GM12878 (cell line): ENCODE results near the gene MZB1. TPM values are rescaled to one million over a fixed set of nuclear protein-coding genes. Genes with fewer than 3 reads are reported as not detected.

Experiments
- CUX1 ChIP-seq: IDR thresholded peaks from 2 replicates; pipeline ENCODE4 v1.6.1; 2012; ENCODE audit warnings: improper control_type of control experiment, low read depth, low read length; ENCODE audit not compliant: insufficient replicate concordance
- DPF2 ChIP-seq: fragments of 450-650 bp; IDR thresholded peaks from 2 replicates; pipeline ENCODE4 v1.6.1; 2017; ENCODE audit warnings: mild to moderate bottlenecking
- ESRRA ChIP-seq: IDR thresholded peaks from 2 replicates; pipeline ENCODE4 v1.6.1; 2012; ENCODE audit warnings: mild to moderate bottlenecking, low read length, improper control_type of control experiment
- GATAD2B ChIP-seq: fragments of 450-650 bp; conservative IDR thresholded peaks from 2 replicates; pipeline ENCODE4 v1.6.1; 2017; ENCODE audit warnings: low read depth, mild to moderate bottlenecking, moderate library complexity
- HDAC6 ChIP-seq: fragments of 200-600 bp; sonication (generic); IDR thresholded peaks from one replicate; pipeline ENCODE4 v1.8.0; 2017; ENCODE audit warnings: antibody characterized with exemption; ENCODE audit not compliant: unreplicated experiment
- IKZF1 ChIP-seq: fragments of 450-650 bp; conservative IDR thresholded peaks from 2 replicates; pipeline ENCODE4 v1.6.1; 2017; ENCODE audit warnings: antibody characterized with exemption, mild to moderate bottlenecking
- IKZF2 ChIP-seq, 2 experiments: fragments of 450-650 bp; IDR thresholded peaks; 2 replicates each; pipeline ENCODE4 v1.6.1; 2017; ENCODE audit warnings: mild to moderate bottlenecking in 2 of 2, moderate library complexity in 2 of 2
- IRF5 ChIP-seq: fragments of 450-650 bp; IDR thresholded peaks from 2 replicates; pipeline ENCODE4 v1.6.1; 2017; ENCODE audit warnings: borderline replicate concordance
- MXI1 ChIP-seq: fragments of 150-350 bp; IDR thresholded peaks from 2 replicates; pipeline ENCODE4 v1.6.1; 2011; ENCODE audit warnings: low read depth, mild to moderate bottlenecking, inconsistent platforms, low read length, improper control_type of control experiment
- RAD21 ChIP-seq: IDR thresholded peaks from 2 replicates; pipeline ENCODE4 v1.6.1; 2011; ENCODE audit warnings: mild to moderate bottlenecking, low read depth, low read length, moderate library complexity; ENCODE audit not compliant: insufficient read depth
- RUNX3 ChIP-seq: IDR thresholded peaks from 2 replicates; pipeline ENCODE4 v1.6.1; 2012; ENCODE audit warnings: low read length, inconsistent platforms
- STAT3 ChIP-seq: IDR thresholded peaks from 2 replicates; pipeline ENCODE4 v1.6.1; 2011; ENCODE audit warnings: low read depth, low read length, improper control_type of control experiment
- TBL1XR1 ChIP-seq: IDR thresholded peaks from 2 replicates; pipeline ENCODE4 v1.6.1; 2012; ENCODE audit warnings: low read depth, low read length, improper control_type of control experiment
- YY1 ChIP-seq: IDR thresholded peaks from 2 replicates; pipeline ENCODE4 v1.6.1; 2011; ENCODE audit warnings: low read depth, mild to moderate bottlenecking, low read length
- polyA plus RNA-seq, 11 experiments: library from polyadenylated mRNA; depleted of rRNA in 4 of 11; unstranded in 6 of 11; stranded (reverse) in 5 of 11; fragments of >200 nt; fragmentation: Nextera tagmentation in 4 of 11; fragmentation: Illumina TruSeq in 1 of 11; extraction: Ambion mirVana in 4 of 11; extraction: Trizol in 1 of 11; gene quantifications; 1 replicate in 1 of 11; 2 replicates in 10 of 11; pipeline versions ENCODE4 v1.2.1 to v1.2.3, GENCODE V29; 2011 to 2016; ENCODE audit warnings: inconsistent platforms in 2 of 11, missing spikeins in 2 of 11, low read depth in 1 of 11
- total RNA-seq, 4 experiments: library from RNA; depleted of rRNA in 3 of 4; stranded (reverse); fragments of >200 nt in 3 of 4; fragmentation: Illumina TruSeq in 1 of 4; extraction: Trizol in 1 of 4; gene quantifications; 2 replicates each; pipeline versions ENCODE4 v1.2.1 to v1.2.3, GENCODE V29; 2013 to 2021

MZB1 gene
- total and polyA plus RNA-seq, 10 of the 15 experiments (the other 5 are each of a cell fraction or from before 2014, with no cell fraction given): 19.3 to 406 (median 188) TPM

DNA sequence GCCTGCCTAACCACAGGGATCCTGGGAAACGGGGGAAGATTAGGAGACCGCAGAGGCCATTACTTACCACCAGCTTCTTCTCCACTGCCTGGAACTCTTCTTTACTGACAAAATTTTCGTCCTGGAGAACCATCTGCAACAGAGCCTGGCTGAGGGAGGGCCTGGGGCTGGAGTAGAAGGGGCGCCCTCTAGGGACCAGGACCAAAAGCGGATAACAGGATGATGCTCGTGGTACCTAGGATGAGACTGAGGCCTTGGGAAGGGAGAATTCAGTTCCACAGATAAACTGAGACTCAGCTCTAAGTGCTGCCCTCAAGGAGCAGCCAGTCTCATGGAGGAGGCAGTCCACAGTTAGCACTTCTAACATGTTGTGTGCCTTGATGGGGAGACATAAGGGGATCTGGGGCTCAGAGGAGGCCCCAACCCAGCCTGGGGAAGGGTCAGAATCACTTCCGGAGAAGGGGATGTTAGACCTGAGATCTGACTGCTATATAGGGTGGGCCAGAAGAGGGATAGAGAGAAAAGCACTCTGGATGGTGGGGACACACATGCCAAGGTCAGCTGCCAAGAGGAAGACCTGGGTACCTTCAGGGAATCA, 12.9 kb upstream of the MZB1 start (continued):
- no peak for TF ChIP-seq ESRRA
- TF ChIP-seq IKZF2 (IDR thresholded peaks at IDR 0.05): 0 out of 4 replicates have a peak, but pooled peaks of 1 of the 2 experiments have one; percentile 26
- no peak for TF ChIP-seq RUNX3
- TF ChIP-seq TBL1XR1: no peak
- no peak for TF ChIP-seq DPF2
- no peak for TF ChIP-seq STAT3
- TF ChIP-seq YY1: no peak
- peak; percentile 31; the same call in 1 of the 2 replicates for TF ChIP-seq RAD21
- no peak for TF ChIP-seq GATAD2B
- TF ChIP-seq MXI1: no peak
- TF ChIP-seq IRF5: no peak
- no peak for TF ChIP-seq CUX1
- no peak for TF ChIP-seq HDAC6
- 0 out of 2 replicates have a peak, but pooled peaks have one; percentile 16 for TF ChIP-seq IKZF1
